Putamen (tissue), 1 donor: ENCODE measurements around the gene PKNOX2.
A peak's percentile ranks its signal among the peaks of the same experiment; 100 is the strongest.

ENCODE experiments used
- DNase-seq: peaks from one replicate; pipeline ENCODE4 v3.0.0-alpha.2; 2016; ENCODE audit warnings: low spot score

The PKNOX2 gene

DNA sequence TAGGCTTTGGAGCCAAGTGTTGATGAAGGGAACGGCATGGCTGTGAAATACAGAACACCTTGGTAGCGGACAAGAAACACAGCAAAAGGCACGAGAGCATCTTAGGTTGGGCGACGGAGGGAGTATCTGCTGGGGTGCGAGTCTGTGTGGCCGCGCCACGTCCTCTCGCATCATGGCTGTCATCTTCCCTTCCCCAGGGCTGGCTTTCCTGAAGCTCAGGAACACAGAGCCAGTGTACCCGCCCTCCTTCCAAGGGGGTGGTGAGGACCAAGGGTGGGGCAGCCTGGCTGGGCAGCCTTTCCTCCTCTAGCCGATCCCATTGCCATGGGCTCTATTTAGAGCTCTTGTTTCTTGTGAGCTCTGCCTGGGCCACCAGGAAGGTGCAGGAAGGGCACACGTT lies 177.1 kb downstream of the PKNOX2 start:
- DNase-seq, result no peak

DNA sequence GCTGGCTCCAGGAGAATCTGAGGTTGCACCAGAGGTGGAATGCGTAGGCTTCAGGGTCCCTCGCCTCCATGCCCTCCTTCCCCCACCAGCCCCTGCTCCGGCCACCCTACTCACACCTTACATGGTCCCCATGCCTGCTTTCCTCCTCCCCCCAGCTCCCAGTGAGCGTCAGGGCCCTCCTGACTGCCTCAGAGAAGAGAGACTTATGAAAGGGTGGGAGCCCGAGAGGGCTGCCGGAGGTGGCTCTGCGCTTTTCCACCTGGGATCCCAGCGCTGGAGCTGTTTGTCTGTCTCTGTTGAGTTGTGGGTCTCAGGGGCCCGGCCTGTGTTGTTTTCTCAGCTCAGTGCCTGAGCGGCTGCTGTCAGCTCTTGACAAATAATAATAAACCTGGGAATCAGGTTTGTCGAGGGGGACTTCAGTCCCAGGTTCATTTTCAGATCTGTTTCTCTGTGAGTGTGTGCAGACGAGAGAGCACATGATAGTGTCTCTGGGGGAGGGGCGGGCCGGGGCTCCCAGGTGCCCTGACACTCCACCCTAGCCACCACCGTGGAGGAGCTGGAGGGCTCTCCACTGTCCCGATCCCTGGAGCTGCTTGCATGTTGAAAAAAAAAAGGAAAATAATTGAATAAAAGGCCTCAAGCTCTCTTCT lies 177.9 kb downstream of the PKNOX2 start:
- DNase-seq, result no peak

DNA sequence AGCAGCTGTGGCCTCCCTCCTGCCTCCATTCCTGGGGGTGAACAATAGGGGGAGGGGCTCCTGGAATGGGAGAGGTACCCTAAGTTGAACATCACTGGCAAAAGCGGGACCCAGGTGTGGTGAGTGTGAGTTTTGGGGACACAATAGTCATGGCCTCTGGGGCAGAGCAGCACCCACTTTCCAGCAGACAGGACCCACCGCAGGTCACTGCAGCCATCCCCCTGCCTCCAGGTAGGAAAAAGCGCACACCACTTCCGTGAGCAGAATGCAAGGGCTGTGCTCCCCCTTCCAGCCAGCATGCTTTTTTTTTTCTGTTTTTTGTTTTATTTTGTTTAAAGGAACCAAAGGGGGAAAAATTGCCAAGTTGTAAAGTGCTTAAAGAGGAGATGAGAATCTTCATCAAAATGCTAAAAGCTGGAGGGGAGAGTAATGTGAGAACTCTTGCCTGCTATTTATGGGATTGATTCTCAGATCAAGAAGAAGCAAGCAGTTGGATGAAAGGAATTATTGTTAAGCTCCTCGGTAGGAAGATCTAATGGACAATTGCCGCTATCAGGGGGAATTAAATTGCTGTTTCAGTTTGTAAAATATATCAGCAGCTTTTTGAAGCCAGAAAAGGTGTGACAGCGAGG lies 178.7 kb downstream of the PKNOX2 start:
- DNase-seq, result no peak

DNA sequence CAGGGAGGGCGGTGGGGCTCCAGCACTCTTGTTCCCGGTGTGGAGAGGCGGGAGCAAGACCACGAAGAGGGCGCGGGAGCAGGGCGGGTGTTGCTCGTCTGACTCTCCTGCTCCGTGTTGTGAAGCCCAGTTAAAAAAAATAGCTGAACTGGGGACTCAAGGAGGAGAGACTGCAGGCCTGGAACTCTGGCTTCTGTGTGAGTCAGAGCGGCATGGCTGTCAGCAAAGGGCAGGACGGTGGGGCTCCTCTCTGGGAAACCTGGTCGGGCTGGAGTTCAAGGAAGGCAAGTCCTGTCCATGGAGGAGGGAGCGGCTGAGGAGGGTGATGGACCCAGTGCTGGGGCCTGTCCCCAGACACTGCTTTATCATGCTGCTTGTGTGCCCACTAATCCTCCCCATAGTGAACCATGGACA lies 179.2 kb downstream of the PKNOX2 start:
- no peak for DNase-seq

DNA sequence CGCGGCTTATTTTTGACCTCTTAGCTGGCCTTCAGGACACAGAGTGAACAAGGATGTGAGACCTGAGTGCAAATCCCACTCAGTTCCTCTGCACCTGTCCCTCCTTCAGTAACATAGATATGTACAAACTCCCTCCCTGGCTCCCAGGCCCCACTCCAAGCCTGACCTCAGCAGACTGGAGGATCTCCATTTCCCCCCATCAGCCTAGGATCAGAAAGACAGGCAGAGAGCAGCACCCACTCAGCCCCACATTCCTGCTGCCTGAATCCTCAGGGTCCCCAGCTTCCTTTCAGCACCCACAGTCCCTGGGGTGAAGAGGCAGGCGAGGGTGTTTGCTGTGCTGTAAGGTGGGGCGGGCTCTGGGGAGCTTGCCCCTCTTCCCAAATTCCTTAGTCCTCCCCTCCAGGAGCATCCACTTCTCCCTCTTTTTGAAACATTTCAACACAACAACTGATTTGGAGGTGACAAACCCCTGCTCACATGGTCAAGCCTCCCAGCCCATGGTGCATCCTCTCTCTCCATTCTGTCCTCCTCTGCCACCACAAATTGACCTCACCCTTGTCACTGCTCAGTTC lies 180.4 kb downstream of the PKNOX2 start:
- DNase-seq, result no peak

DNA sequence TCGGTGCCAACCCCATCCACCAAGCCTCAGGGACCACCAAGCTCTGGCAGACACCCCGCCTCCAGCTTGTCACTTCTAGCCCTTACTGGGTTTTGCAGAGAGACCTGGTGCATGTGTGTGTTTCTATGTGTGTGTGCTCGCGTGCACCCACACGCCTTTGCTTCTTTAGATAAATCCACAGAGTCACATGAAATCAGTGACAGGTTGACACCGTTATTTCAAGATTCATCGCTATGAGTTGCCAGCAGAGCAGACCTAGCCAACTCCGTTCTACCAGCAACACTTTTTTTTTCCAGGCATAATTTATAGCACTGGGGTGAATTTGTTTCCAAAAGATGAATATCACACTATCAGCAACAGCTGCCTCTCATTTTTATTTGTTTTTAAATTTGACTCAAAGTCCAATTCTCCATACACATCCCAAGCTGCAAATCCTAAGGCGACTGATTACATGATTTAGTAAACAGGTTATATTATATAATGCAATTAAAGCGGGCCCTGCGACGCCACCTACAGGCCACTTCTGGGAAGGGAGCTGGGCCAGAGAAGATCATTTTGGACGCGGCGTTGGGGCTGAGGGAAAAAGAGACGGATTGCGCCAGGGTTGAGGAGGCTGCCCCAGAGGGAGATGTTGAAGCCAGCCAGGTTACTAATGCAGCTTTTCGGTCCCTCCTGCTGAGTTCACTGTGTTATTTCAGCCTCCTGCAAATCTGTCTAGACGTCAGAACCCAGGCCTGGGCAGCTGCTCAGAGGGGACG lies 181.0 kb downstream of the PKNOX2 start:
- DNase-seq, result peak; percentile 63

DNA sequence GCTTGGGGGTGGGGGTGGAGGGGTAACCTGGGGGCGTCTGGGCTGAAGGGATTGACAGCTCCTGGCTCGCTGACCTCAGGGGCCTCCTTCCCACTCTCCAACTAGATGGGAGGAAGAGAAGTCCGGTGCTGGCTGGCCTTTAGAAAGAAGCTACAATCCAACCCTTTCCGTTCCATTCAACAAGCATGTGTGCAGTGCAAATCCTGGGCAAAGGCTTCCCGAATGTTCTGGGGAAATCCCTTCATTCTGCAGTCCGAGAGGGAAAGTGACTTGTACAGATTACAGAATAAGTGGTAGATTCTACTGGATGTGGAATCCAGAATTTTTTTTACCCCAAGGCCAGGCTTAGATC lies 181.6 kb downstream of the PKNOX2 start:
- no peak for DNase-seq

DNA sequence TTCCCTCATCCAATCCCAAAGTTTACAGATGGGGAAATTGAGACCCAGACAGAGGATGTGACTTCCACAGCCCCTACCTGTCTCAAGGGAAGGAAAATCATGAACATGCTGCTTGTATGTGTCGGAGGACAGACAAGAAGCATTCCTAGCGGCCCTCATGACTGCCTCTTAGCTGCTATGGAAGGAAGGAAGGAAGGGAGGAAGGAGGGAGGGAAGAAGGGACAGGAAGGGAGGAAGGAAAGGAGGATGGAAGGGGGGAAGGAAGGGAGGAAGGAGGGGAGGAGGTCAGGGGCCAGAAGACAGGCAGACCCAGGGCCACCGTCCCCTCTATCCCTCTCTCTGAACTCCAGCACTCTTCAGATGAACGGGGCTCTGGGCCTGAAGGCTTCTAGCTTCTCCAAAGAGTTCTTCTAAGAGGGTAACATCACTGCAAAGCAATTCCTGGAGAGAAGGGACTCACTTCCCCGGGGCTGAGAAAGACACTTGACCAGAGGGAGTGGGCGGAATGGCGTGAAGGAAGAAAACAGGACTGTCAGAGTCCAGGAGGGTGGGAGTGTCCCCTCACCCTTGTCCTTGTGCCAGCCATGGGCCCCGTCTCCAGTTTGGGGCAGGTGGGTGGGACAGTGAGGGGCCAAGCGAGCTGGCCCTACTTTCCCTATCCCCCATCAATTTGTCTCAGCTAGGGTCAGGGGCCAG lies 182.2 kb downstream of the PKNOX2 start:
- DNase-seq, result no peak

DNA sequence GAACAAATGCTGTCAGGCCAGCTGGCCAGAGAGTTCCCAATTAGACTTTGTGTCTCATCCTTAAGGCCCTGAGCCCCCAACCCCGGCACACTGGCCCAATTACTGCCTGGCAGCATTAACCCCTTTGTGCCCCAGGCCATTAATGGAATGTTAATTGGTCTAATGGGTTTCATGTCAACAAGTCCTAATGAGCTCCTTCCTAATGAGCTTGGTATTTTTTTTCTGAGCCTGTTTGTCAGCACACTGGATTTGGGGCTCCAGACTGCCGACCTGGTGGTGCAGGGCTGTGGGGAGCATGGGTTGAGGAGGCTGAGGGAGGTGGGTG lies 182.7 kb downstream of the PKNOX2 start:
- DNase-seq, result no peak

DNA sequence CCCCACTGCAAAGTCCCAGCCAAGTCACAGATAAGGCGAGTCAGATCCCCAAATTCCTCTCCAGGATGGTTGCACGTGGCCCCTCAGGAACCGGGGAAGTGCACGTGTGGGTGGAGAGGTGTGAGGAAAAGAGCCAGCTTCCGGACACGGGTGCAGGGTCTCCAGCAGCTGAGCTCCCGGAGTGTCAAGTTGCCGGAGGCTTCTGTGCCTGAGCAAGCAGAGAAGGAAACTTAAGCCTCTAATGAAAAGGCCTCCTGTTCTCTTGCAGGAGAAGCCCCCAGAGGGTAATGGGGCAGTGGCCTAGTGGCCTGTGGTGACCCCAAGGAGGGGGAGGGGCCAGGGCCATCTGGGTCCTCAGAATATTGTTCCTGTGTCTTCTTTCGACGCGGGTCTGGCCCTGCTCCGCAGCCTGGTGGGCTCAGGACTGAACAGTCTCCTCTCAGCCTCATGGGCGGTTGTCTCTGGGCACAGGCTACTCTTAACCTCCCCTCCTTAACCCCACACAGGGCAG lies 183.6 kb downstream of the PKNOX2 start:
- no peak for DNase-seq

DNA sequence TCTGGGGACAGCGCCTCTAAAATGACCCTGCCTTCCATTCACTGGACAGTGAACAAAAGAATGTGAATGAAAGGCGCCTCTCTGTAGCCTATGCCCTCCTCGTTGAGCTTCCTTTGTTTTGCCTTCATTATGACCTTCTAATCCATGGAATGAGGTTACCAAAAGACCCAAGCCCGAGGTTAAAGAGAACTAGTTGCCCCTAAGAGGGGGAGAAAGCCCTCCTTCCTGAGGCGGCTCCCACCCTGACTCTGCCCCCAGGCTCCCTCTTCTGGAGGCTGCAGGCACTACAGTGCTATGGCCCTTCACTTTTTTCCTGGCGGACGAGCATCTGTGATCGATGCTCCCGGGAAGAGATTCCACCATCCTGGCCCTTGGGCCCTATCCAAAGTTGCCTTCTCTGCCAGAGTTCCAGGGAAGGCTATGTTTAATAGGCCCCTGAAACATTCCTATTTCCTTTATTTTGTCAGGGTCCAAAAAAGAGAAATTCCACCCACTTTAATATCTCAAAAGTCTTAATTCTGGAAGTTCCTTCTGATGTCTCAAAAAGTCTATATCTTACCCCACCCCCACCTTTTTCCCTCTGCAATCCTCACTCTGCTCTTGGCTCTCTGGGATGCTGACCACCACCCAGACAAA lies 184.2 kb downstream of the PKNOX2 start:
- DNase-seq, result peak; percentile 41

DNA sequence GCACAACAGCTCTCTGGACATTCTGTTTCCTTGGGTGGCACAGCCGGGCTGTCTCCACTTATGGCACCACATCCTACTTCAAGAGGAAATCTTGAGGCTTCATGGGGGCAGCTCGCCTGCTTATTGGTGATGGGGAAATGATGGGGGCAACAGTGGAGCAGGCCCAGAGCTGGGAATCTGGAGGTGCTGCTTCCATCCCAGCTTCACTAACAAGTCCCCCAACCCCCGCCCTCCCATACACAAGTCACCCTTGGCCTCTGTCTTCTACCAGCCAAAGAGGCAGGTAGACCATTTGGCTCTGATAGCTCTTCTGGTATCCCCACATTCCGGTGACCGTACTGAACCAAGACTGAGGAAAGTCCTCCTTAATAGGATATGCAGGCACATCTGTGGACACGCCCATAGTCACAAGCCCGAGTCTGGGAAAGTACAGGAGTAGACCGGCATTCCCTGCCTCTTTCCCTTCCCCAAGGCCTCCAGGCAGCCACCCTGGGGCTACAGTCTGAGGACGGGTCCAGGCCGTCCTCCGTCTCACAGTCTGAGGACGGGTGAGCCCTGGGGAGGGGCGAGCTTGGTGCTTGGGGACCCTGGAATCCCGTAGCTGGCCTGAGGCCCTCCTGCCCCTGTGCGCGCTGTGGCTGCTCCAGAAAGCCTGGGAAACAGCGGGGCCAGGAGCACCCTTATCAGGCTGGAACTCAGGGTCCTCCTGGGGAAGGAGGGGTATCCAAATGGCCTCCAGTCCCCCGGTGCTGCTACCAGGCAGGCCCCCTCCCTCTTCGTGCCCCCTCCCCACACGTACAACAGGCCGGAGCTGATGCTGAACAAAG lies 185.9 kb downstream of the PKNOX2 start:
- DNase-seq, result no peak

DNA sequence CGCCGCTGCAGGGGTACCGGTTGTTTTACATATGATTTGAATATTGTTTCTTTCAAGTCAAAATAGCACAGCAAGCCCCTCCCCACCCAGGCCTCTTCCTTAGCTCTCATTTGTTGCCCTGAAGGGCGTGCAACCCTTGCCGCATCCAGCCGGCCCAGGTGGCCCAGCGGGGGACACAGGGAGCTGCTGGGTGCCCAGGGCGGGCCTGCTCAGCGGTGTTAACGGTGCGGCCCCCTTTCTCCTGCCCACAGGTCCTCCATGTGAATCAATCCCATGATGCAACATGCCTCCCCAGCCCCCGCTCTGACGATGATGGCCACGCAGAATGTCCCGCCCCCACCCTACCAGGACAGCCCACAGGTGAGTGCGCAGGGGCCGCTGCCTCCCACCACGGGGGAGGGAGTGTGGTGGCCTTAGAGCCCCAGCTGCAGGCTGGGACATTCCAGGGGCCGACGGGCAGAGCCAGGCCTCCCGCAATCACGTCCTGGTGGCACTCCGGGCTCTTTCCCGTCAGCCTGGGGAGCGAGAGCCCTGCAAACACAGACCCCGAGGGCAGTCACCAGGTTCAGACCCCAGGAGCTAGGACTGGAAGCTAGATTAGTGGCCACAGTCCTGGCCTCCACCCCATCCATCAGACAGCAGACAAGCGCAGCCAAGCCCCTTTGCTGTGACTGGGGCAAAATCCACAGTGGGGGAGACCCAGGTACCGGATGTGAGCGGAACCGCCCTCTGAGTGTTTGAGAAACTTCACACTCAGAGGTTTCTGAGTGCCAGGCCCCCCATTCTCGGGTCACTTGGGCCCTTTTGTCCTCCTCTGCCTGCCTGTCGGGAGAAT lies 186.7 kb downstream of the PKNOX2 start:
- no peak for DNase-seq

DNA sequence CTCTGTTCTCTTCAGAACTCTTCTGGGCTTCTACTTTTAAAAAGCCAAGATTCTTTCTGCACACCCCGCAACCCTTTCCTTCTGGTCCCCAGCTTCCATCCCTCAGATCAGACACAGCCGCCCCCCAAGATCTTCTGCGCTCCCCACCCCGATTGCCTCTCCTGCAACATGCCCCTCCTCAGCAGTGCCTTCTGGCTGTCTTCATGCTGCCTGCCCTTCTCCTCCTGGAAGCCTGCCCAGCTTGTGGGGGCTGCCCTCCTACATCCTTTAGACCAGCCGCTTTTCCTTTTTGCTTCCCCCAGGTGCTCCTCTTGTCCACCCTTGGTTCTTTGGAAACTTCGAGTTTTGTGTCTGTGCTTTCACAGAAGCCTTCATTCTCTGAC lies 187.3 kb downstream of the PKNOX2 start:
- no peak for DNase-seq

DNA sequence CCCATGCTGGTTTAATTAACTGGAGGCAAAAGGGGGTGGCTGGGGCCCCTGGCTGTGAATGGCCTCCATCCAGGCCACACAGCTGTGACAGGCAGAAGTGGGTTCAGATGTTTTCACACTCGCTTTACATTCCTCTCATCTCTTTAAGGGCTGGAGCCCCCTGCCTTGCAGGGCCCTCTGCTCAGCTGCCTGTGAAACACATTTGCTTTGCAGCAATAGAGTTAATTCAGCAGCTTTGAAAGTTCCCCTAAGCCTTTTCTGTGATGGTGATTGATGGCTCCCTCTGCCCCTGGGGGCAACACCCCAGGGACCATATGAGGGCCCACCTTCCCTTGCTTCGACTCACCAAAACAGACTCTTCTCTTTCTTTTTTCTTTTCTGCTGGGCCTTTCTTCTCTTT lies 192.2 kb downstream of the PKNOX2 start:
- no peak for DNase-seq

DNA sequence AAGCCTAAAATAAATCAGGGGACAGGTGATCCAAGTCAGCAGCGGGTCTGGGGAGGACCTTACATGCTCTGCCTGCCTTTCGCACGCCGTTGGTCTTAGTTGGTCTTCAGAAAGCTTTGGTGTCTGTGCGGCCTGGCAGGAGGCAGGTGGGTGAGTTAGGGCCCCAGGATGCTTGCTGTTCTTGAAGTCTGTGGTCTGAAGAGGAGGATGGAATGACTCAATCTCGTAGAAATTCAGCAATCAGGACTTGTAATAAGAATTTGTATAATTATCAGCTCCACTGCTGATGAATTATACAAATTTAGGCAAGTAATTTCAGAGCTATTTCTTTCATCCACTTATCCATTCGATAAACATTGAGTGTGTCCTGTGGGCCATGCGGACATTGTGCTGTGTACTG lies 193.0 kb downstream of the PKNOX2 start:
- no peak for DNase-seq

DNA sequence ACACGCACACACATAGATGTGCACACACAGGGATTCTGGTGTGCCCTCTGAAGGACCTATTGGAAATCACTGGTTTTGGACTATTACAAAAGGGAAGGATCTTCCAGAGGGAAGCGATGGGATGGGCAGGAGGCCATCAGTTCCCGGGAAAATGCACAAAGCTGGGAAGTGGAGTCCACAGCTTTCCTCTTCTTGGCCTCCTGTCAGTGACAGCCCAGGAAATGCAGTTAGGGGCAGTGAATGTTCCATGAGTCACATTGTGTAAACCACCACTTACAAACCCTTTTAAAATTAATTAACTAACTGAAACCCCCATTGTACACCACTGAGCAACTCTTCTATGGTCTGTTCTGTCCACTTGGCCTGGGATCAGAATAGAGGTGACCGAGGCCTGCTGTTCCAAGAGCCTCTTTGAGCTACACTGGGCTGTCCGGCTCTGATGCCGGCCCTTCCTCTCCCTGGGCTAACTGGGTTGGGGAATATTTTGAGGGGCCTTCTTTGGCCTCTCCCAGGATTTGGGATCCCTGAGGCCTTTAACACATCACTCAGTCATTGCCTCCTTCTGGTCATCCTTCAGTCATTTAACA lies 193.8 kb downstream of the PKNOX2 start:
- no peak for DNase-seq

DNA sequence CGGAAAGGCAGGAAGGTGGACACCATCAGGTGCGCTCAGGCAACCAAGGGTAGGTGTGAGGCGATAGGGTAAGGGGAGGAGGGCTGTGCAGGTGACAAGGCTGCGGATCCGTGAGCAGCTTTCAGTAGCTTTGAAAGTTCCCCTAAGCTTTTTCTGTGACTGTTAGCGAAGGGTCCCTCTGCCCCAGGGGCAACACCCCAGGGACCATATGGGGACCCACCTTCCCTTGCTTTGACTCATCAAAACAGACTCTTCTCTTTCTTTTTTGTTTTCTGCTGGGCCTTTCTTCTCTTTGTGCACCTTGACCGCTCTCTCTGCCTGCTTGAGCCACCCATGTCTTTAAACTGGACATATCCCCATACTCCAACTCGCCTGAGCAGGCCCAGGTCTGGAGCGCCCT lies 194.6 kb downstream of the PKNOX2 start:
- no peak for DNase-seq

DNA sequence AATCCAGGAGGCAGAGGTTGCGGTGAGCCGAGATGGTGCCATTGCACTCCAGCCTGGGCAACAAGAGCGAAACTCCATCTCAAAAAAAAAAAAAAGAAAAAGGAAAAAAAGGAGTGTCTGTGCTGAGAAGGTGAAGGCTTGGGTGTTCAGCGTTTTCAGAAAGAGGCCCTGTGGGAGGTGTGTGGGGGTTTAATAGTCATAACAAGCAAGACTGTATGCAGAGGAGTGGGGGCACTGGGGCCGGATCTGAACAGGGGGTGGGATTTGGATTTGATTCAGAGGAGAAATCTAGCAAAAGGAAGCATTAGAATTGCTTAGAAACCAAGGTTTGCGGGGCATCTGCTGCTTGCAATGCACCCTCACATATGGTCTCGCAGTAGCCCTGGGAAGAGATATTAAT lies 195.5 kb downstream of the PKNOX2 start:
- DNase-seq, result peak; percentile 58
